DMS114 treated with DMSO at 0.1 percent for 48 hours (cell line): Measurements from ENCODE around the gene NUDCD3.
"Not testable (repeated sequence)": the region's sequence is repeated elsewhere in the genome, so short reads cannot be mapped to it uniquely, and the experiment has no call there.

Experiments used
- DNase-seq: peaks from one replicate; lab custom pipeline; 2025; ENCODE audit not compliant: unreplicated experiment; lab: John Stamatoyannopoulos, UW

The NUDCD3 gene

GRCh38 chr7:44518761-44519160 is 28.3 kb upstream of the NUDCD3 start:
- no peak for DNase-seq

- no peak for DNase-seq
These were observed 26.7 kb upstream of the NUDCD3 start for GRCh38 chr7:44517175-44517574.

- DNase-seq: no peak
These were observed 25.3 kb upstream of the NUDCD3 start for GRCh38 chr7:44515590-44516268.

- no peak for DNase-seq
These were observed 22.3 kb upstream of the NUDCD3 start for GRCh38 chr7:44512736-44513135.

GRCh38 chr7:44511863-44512468 is 21.5 kb upstream of the NUDCD3 start:
- DNase-seq: no peak

- no peak for DNase-seq
These were observed 20.8 kb upstream of the NUDCD3 start for GRCh38 chr7:44511236-44511635.

GRCh38 chr7:44508328-44509030 is 18.0 kb upstream of the NUDCD3 start:
- no peak for DNase-seq

- DNase-seq: not testable (repeated sequence)
These were observed 16.3 kb upstream of the NUDCD3 start for GRCh38 chr7:44506592-44507288.

- no peak for DNase-seq
These were observed 15.1 kb upstream of the NUDCD3 start for GRCh38 chr7:44505595-44505994.

GRCh38 chr7:44498230-44498954 is 7.9 kb upstream of the NUDCD3 start:
- no peak for DNase-seq

GRCh38 chr7:44497155-44498027 is 6.9 kb upstream of the NUDCD3 start:
- no peak for DNase-seq

GRCh38 chr7:44496385-44496784 is 5.9 kb upstream of the NUDCD3 start:
- DNase-seq: no peak

GRCh38 chr7:44494960-44495359 is 4.5 kb upstream of the NUDCD3 start:
- no peak for DNase-seq

GRCh38 chr7:44491229-44491628 is 771 bp upstream of the NUDCD3 start:
- no peak for DNase-seq

GRCh38 chr7:44489955-44490350 is 505 bp downstream of the NUDCD3 start:
- no peak for DNase-seq

GRCh38 chr7:44488955-44489354 is 1.5 kb downstream of the NUDCD3 start:
- DNase-seq: no peak

GRCh38 chr7:44486693-44487092 is 3.8 kb downstream of the NUDCD3 start:
- DNase-seq: no peak

- no peak for DNase-seq
These were observed 4.5 kb downstream of the NUDCD3 start for GRCh38 chr7:44486001-44486400.

GRCh38 chr7:44484482-44485313 is 5.8 kb downstream of the NUDCD3 start:
- DNase-seq: no peak
